ENCODE data around the gene THRAP3.

Gene THRAP3

DNA sequence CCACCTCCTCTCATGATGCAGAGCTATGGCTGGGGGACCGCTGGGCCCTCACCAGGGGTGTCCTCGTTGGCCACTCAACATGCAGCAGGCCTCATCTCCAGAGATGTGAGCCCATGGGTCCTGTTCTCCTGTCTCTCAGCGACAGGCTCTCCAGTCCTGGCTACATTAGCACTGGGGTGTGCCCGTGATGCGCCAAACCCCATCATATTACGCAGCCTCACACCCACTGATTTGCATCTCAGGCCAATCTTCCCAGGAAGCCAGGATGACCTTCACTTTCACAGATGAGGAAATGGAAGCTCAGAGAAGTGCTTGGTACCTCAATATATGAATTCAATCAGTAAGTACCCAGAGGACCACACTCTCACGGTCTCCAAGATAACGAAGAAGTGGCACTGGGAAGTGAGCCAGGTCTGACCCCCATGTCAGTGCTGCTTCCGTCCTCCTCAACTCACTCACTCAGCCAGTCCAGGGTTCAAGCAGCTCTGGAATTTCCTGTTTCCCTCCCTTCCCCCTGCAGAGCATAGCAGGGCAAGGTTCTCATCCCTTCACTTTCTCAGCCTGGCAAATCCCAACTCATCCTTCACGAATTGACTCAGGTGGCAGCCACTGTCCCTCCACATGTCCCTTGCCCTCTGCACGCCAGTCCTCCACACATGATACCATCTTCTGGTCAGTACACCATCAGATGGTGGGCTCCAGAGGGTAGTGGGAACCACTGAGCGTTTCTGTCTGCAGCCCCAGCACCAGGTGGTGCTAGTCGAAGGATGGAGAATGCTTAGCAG lies 128.1 kb downstream of the THRAP3 start:
- no peak overlapping the region for H3K9ac ChIP-seq (ENCODE audit: low read length)
- H3K4me1 ChIP-seq (ENCODE audit: insufficient read depth, low read length) = peaks cover 29% of the 10 kb centered on the region
- no peaks in the 10 kb centered on the region for H3K27me3 ChIP-seq (ENCODE audit: control insufficient read depth in 1 of 2, insufficient read depth in 2 of 2, low read length in 2 of 2)
- H3K36me3 ChIP-seq (ENCODE audit: insufficient read depth, low read length) = peaks cover 65% of the 10 kb centered on the region
- peak overlapping the region in 1 of 2 donors; percentile 39 for H3K4me3 ChIP-seq (ENCODE audit: low read depth in 1 of 2, low read length in 2 of 2)
- H3K27ac ChIP-seq (ENCODE audit: low read depth, low read length) = no peak overlapping the region
- H3K9me3 ChIP-seq (ENCODE audit: low read length) = no peaks in the 10 kb centered on the region

GRCh38 chr1:36352910-36353878 lies 129.0 kb downstream of the THRAP3 start:
- Histone ChIP-seq H3K36me3 (ENCODE audit: insufficient read depth, low read length) (peaks cover 67% of the 10 kb centered on the region), H3K27me3 (ENCODE audit: control insufficient read depth in 1 of 2, insufficient read depth in 2 of 2, low read length in 2 of 2) (no peaks in the 10 kb centered on the region), H3K4me3 (ENCODE audit: low read depth in 1 of 2, low read length in 2 of 2) (no peak overlapping the region), H3K9ac (ENCODE audit: low read length) (no peak overlapping the region), H3K9me3 (ENCODE audit: low read length) (no peaks in the 10 kb centered on the region), H3K4me1 (ENCODE audit: insufficient read depth, low read length) (peaks cover 29% of the 10 kb centered on the region), H3K27ac (ENCODE audit: low read depth, low read length) (no peak overlapping the region)

DNA sequence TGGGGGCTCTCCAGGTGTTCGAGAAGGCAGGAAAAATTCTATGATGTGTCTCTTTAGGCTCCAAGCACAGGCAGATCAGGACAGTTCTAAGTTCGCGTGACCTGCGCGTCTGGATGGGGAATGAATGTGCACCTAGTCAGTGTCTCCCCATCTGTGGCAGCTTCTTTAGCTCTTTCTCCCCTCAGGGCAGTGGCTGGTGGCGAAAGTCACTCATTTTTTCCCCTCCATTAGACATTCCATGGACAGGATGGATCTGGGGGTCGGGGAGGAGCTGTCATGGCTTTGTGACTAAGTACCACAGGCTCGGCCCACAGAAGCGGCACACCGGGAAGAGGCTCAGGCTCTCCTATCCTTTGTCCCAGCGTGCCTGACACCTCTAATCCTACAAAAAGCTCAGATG lies 130.2 kb downstream of the THRAP3 start:
- H3K9ac ChIP-seq (ENCODE audit: low read length) = no peak overlapping the region
- peaks cover 62% of the 10 kb centered on the region for H3K36me3 ChIP-seq (ENCODE audit: insufficient read depth, low read length)
- no peaks in the 10 kb centered on the region for H3K27me3 ChIP-seq (ENCODE audit: control insufficient read depth in 1 of 2, insufficient read depth in 2 of 2, low read length in 2 of 2)
- peaks cover 24% of the 10 kb centered on the region for H3K4me1 ChIP-seq (ENCODE audit: insufficient read depth, low read length)
- H3K9me3 ChIP-seq (ENCODE audit: low read length) = no peaks in the 10 kb centered on the region
- no peak overlapping the region for H3K27ac ChIP-seq (ENCODE audit: low read depth, low read length)
- no peak overlapping the region for H3K4me3 ChIP-seq (ENCODE audit: low read depth in 1 of 2, low read length in 2 of 2)

Measured in muscle layer of colon (tissue), 2 donors.